H1 (cell line): ENCODE results near the gene NR2F2. TPM values are rescaled to one million over a fixed set of nuclear protein-coding genes. Genes with fewer than 3 reads are reported as not detected.

ENCODE experiments used
- polyA plus RNA-seq, 7 experiments: library from polyadenylated mRNA; depleted of rRNA in 3 of 7; stranded (reverse) in 5 of 7; unstranded in 2 of 7; fragments of >200 nt in 5 of 7; fragments of 200-250 nt in 2 of 7; gene quantifications; 1 replicate in 5 of 7; 2 replicates in 1 of 7; 4 replicates in 1 of 7; pipeline versions ENCODE4 v1.2.1 to v1.2.3, GENCODE V29; 2011 to 2013; ENCODE audit warnings: missing spikeins in 2 of 7, mixed read lengths in 2 of 7
- total RNA-seq: library from RNA; stranded (reverse); fragmentation: NEBNext Ultra II Directional; extraction: Animal tissue kit (Norgen Biotek cat#: 25700); gene quantifications from 2 replicates; pipeline ENCODE4 v1.2.1, GENCODE V29; 2021
- TF ChIP-seq, protein P1 (sequence below): fragments of 300-600 bp; sonication (generic); IDR thresholded peaks from 2 replicates; pipeline ENCODE4 v1.7.1; 2012; ENCODE audit warnings: low read length, moderate library complexity, mild to moderate bottlenecking, inconsistent platforms; ENCODE audit not compliant: insufficient replicate concordance

The NR2F2 gene
- total and polyA plus RNA-seq, 2 of the 8 experiments (the other 6 are each of a cell fraction or from before 2014, with no cell fraction given), result 0.03 TPM; not detected in 1

DNA sequence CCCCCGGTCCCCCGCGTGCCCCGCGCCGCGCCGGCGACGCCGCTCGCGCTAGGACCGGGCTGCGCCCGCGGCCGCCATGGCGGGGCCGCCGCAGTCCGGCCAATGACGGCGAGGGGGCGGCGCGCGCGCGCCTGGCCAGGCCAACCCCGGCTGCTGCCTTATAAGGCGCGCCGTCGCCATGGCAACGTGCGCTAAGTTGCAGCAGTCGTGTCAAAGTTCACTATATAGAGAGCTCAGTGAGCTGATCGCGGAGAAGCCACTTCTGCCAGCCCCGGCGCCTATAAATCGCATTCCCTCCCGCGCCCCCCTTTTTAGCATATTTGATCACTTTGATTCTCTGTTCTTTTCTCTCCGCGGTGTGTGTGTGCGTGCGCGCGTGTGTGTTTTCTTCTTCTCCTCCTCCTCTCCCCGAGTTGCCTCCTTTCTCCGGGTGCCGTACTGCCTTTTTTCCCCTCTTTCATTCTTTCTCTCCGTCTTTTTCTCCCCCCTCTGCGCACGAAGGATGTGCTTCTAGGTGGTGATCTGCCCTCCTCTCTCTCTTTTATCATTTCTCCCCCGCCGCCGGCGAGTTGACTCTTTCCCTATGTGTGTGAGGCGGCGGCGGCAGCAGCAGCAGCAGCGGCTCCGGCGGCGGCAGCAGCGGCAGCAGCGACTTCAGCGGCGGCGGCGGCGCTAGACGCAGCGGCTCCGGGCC, at the start of gene NR2F2 (continued):
- TF ChIP-seq, protein P1, sequence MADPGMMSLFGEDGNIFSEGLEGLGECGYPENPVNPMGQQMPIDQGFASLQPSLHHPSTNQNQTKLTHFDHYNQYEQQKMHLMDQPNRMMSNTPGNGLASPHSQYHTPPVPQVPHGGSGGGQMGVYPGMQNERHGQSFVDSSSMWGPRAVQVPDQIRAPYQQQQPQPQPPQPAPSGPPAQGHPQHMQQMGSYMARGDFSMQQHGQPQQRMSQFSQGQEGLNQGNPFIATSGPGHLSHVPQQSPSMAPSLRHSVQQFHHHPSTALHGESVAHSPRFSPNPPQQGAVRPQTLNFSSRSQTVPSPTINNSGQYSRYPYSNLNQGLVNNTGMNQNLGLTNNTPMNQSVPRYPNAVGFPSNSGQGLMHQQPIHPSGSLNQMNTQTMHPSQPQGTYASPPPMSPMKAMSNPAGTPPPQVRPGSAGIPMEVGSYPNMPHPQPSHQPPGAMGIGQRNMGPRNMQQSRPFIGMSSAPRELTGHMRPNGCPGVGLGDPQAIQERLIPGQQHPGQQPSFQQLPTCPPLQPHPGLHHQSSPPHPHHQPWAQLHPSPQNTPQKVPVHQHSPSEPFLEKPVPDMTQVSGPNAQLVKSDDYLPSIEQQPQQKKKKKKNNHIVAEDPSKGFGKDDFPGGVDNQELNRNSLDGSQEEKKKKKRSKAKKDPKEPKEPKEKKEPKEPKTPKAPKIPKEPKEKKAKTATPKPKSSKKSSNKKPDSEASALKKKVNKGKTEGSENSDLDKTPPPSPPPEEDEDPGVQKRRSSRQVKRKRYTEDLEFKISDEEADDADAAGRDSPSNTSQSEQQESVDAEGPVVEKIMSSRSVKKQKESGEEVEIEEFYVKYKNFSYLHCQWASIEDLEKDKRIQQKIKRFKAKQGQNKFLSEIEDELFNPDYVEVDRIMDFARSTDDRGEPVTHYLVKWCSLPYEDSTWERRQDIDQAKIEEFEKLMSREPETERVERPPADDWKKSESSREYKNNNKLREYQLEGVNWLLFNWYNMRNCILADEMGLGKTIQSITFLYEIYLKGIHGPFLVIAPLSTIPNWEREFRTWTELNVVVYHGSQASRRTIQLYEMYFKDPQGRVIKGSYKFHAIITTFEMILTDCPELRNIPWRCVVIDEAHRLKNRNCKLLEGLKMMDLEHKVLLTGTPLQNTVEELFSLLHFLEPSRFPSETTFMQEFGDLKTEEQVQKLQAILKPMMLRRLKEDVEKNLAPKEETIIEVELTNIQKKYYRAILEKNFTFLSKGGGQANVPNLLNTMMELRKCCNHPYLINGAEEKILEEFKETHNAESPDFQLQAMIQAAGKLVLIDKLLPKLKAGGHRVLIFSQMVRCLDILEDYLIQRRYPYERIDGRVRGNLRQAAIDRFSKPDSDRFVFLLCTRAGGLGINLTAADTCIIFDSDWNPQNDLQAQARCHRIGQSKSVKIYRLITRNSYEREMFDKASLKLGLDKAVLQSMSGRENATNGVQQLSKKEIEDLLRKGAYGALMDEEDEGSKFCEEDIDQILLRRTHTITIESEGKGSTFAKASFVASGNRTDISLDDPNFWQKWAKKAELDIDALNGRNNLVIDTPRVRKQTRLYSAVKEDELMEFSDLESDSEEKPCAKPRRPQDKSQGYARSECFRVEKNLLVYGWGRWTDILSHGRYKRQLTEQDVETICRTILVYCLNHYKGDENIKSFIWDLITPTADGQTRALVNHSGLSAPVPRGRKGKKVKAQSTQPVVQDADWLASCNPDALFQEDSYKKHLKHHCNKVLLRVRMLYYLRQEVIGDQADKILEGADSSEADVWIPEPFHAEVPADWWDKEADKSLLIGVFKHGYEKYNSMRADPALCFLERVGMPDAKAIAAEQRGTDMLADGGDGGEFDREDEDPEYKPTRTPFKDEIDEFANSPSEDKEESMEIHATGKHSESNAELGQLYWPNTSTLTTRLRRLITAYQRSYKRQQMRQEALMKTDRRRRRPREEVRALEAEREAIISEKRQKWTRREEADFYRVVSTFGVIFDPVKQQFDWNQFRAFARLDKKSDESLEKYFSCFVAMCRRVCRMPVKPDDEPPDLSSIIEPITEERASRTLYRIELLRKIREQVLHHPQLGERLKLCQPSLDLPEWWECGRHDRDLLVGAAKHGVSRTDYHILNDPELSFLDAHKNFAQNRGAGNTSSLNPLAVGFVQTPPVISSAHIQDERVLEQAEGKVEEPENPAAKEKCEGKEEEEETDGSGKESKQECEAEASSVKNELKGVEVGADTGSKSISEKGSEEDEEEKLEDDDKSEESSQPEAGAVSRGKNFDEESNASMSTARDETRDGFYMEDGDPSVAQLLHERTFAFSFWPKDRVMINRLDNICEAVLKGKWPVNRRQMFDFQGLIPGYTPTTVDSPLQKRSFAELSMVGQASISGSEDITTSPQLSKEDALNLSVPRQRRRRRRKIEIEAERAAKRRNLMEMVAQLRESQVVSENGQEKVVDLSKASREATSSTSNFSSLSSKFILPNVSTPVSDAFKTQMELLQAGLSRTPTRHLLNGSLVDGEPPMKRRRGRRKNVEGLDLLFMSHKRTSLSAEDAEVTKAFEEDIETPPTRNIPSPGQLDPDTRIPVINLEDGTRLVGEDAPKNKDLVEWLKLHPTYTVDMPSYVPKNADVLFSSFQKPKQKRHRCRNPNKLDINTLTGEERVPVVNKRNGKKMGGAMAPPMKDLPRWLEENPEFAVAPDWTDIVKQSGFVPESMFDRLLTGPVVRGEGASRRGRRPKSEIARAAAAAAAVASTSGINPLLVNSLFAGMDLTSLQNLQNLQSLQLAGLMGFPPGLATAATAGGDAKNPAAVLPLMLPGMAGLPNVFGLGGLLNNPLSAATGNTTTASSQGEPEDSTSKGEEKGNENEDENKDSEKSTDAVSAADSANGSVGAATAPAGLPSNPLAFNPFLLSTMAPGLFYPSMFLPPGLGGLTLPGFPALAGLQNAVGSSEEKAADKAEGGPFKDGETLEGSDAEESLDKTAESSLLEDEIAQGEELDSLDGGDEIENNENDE, result no peak
- TF ChIP-seq, all 59 proteins: peak for 5
